GM21737 (cell line): ENCODE data around the gene PAXIP1.
"Not testable (repeated sequence)": the region's sequence is repeated elsewhere in the genome, so short reads cannot be mapped to it uniquely, and the experiment has no call there.

ENCODE experiments used
- ATAC-seq: cut with Tn5 transposase; IDR thresholded peaks from one replicate; pipeline ENCODE4 v1.9.1; 2021; ENCODE audit warnings: mild to moderate bottlenecking, moderate library complexity; ENCODE audit not compliant: unreplicated experiment

Gene PAXIP1, protein sequence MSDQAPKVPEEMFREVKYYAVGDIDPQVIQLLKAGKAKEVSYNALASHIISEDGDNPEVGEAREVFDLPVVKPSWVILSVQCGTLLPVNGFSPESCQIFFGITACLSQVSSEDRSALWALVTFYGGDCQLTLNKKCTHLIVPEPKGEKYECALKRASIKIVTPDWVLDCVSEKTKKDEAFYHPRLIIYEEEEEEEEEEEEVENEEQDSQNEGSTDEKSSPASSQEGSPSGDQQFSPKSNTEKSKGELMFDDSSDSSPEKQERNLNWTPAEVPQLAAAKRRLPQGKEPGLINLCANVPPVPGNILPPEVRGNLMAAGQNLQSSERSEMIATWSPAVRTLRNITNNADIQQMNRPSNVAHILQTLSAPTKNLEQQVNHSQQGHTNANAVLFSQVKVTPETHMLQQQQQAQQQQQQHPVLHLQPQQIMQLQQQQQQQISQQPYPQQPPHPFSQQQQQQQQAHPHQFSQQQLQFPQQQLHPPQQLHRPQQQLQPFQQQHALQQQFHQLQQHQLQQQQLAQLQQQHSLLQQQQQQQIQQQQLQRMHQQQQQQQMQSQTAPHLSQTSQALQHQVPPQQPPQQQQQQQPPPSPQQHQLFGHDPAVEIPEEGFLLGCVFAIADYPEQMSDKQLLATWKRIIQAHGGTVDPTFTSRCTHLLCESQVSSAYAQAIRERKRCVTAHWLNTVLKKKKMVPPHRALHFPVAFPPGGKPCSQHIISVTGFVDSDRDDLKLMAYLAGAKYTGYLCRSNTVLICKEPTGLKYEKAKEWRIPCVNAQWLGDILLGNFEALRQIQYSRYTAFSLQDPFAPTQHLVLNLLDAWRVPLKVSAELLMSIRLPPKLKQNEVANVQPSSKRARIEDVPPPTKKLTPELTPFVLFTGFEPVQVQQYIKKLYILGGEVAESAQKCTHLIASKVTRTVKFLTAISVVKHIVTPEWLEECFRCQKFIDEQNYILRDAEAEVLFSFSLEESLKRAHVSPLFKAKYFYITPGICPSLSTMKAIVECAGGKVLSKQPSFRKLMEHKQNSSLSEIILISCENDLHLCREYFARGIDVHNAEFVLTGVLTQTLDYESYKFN

GRCh38 chr7:155003092-155003375, at the start of gene PAXIP1:
TSS of gene PAXIP1 (minus strand) at chr7:155003124. CDS start at chr7:155002929, 195 bp downstream.
- ATAC-seq, result peak; percentile 56

DNA sequence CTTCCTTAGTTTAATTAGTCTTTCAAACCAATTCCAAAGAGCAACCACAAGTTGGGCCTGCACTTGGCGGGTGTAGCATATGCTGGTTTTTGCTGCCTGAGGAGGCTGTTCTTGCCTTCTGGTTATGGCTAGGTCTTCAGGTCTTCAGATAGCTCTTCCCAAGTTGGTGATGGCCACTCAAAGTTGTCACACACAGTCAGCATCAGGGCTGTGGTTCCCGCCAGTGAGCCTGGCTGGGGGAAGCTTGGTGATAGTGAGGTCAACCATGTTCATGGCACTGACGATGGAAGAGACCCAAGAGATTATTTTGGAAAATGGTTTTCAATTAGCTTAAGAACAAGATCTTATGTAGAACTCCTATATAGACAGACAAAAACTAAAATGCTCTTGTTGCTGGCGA, 48.4 kb upstream of the PAXIP1 start:
- no peak for ATAC-seq

DNA sequence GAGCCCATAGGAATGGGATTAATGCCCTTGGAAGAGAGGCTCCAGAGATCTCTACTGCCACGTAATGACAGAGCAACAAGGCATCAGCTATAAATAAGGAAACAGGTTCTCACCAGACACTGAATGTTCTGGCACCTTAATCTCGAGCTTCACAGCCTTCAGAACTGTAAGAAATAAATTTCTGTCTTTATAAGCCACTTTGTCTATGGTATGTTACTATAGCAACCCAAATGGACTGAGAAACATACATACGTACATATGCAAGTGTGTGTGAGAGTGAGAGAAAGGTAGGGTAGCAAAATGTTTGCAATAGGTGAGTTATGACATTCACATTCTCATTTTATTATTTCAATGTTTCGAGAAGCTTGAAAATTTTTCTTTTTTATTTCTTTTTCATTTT, 45.1 kb upstream of the PAXIP1 start:
- no peak for ATAC-seq

DNA sequence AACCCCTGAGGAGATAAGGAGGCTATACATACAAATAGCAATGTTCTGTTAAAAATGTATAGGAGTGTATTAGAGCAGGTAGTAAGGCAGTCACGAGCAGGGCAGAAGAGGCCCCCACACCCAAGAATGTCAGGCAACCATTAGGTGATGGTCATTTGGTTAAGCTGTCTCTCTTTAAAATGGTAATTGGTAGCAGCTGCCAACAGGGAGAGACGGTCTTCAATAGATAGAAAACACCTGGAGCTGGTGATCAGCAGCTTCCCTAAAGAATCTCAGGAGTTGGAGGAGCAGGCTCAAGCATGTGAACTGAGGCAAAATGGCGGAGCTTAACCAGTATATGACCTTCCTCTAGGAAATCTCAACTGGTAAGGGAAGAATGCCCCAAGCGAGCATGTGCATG, 40.8 kb upstream of the PAXIP1 start:
- ATAC-seq, result no peak

DNA sequence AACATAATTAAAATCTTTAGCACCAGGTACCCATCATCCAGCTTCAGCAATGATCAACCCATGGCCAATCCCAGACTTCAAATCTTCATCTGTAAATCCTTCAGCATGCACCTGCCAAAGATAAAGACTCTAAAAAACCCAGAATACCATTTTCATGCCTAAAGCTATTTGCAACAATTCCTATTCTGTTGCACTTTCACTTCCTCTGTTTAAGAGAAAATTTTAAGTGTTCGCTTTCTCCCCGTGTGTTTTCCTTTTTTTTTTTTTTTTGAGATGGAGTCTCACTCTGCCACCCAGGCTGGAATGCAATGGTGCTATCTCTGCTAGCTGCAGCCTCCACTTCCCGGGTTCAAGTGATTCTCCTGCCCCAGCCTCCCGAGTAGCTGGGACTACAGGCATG, 35.4 kb upstream of the PAXIP1 start:
- no peak for ATAC-seq

- ATAC-seq, result not testable (repeated sequence)
These were observed 31.6 kb upstream of the PAXIP1 start for GRCh38 chr7:155034495-155034894.

DNA sequence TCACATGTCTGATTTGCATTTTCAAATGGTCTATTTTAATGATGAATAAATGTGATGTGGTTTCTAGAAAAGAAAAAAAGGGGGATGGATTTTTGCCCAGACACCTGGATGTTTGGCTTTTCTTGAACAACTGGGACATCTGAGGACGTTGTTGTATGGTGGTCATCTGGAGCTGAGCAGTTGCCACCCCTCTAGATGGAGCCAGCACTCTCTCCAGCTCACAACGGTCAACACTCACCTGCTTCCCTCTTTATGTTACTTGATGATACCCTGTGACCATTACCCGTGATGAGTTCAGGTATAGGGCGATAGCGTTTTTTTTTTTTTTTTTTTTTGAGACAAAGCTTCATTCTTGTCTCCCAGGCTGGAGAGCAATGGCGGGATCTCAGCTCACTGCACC, 30.1 kb upstream of the PAXIP1 start:
- ATAC-seq, result no peak

DNA sequence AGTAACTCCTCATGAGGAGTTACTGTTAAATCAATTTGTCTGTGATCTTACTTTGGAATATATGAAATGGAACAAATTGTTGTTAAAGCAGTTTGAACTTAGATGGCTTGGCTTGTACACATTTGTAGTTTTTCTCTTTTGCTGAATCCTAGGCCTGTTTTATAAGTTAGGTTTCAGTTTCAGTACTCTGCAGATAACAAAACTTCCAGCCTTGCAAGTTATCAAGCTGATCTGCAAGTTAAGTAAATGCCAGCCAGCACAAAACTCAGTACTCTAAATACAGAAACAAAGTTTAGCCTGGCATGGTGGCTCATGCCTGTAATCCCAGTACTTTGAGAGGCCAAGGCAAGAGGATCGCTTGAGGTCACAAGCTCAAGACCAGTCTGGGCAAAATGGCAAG, 25.0 kb upstream of the PAXIP1 start:
- no peak for ATAC-seq

- no peak for ATAC-seq
These were observed 18.8 kb upstream of the PAXIP1 start for GRCh38 chr7:155021699-155022145.

DNA sequence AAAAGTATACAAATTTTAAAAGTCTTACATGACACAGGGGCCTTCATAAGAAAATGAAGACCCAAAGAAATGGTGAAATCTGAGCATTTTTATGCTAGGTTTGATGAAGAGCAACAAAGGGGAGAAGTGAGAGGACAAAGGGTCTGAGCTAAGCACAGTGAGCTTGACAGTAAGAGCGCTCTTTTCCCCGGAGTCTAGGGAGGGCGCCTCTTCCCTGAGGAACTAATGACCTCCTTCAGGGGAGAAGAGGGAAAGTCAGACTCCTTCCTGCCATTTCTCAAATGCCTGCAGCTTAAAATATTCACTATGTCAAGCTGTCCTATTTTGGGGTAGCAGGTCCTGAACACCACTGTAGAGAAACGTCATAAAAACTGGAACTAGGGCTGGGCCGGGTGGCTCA, 18.1 kb upstream of the PAXIP1 start:
- no peak for ATAC-seq

GRCh38 chr7:155017834-155018233, 14.9 kb upstream of the PAXIP1 start:
- no peak for ATAC-seq

DNA sequence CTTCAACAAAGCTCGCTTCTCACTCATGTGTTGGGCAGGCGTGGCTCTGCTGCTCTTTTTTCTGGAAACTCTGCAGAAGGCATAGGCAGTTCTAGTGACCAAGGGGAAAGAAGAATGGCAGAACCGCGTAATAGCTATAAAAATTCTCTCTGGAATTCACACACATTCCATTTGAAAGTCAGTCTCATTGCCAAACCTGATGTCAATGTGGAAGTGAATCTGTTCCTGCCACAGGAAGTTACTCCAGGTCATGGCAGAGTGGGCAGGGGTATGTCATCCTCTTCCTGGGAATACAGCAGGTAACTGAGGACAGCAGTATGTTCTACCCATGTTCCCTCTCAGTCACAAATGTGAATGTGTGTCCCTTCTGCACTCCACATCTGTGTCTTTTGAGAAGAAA, 8.2 kb upstream of the PAXIP1 start:
- ATAC-seq, result no peak

DNA sequence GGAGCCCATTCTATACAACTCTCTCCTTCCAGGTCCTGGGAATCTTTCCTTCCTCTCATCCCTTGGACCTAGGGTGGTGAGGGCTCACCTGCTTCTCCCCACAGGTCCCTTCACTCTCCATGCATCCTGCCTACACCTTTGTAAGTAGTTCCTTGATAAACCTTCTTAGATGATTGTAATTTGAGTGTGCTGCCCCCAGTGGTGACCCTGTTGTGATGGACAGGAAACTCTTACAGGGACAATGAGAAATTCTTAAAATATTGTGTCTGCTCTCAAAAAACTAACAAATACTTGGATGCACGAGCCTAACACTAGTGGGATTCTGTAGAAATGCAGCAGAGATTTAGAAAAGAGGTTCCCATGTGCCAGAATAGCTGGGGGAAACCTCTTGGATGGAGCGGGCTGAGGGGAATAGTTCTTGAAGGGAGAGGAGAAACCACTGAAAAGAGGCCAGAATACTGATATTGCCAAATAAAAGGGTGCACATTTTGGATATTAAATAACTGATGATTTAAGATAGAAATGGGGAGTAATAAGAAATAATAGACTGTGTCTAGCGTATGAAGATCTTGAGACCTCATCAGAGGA, 6.7 kb upstream of the PAXIP1 start:
- ATAC-seq, result no peak

DNA sequence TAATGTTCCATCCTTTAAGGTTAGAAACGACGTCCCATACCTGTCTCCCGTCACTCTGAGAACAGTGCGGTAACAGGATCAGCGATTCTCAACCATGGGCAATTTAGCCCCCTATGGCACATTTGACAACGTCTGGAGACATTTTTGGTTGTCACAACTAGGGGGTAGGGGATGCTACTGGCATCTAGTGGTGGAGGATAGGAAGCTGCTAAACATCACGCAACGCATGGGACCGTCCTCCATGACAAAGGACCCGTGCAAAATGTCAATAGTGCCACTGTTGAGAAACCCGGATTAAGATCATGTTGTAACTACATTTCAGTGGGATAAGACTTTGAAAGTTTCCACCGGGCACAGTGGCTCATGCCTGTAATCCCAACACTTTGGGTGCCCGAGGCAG, 5.0 kb upstream of the PAXIP1 start:
- no peak for ATAC-seq

GRCh38 chr7:155003376-155004214, 671 bp upstream of the PAXIP1 start:
- peak; percentile 64 for ATAC-seq

- ATAC-seq, result peak; percentile 35
These were observed 373 bp downstream of the PAXIP1 start for GRCh38 chr7:155002411-155003091.

DNA sequence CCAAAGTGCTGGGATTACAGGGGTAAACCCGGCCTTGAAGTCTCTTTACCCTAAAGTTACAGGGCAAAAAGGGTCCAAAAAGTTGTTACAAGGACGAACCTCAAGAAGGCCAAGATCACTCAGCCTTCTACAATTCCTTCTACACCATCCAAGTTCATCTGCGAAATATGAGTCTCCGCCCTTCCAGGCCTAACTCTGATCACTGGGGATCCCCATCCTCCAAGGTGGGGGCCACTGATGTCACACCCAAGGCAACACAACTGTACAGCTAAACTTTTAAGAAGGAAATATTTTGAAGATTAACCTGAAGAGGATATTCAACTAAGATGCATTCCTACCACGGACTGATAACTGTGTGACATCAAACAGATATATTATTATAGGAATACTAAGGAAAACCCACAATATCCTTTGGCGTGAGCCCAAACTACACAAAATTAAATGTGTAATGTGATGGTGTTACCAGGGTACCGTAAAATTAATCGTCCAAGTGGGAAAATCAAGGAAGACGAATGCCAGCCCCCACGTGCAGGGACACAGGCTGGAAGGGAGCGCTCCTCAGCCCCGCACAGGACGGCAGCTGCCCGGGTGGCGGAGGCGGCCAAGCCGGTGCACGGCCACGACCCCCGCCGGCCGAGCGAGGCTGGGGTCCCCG, 1.0 kb downstream of the PAXIP1 start:
- peak; percentile 5 for ATAC-seq

GRCh38 chr7:155000795-155001194, 2.1 kb downstream of the PAXIP1 start:
- no peak for ATAC-seq

DNA sequence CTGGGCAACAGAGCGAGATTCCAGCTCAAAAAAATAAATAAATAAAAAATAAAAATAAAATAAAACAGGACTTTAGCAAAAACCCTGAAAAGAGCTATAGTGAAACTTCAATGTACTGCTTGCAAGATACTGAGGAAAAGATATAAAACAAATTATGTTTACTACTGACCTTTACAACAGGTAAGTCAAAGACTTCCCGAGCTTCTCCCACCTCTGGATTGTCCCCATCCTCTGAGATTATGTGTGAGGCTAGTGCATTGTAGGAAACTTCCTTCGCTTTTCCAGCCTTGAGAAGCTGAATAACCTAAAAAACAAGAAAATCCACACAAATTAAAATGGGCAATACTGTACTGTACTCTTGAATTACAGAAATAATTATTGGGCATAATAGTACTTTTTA, 4.4 kb downstream of the PAXIP1 start:
- no peak for ATAC-seq
